Mononuclear cell (primary cell): ENCODE data around the gene CTNNA3. TPM values are rescaled to one million over a fixed set of nuclear protein-coding genes. Genes with fewer than 3 reads are reported as not detected.
"Not testable (repeated sequence)": the region's sequence is repeated elsewhere in the genome, so short reads cannot be mapped to it uniquely, and the experiment has no call there.

Experiments
- H3K27me3 ChIP-seq: 2 replicates; pipeline ENCODE4 v1.6.0; 2011; ENCODE audit warnings: low read length, control low read depth; ENCODE audit not compliant: insufficient read depth
- H3K4me1 ChIP-seq: 2 replicates; pipeline ENCODE4 v1.5.1; 2011; ENCODE audit warnings: mild to moderate bottlenecking, low read length, control low read depth; ENCODE audit not compliant: insufficient read depth
- H3K4me3 ChIP-seq: 2 replicates; pipeline ENCODE4 v1.5.1; 2011; ENCODE audit warnings: mild to moderate bottlenecking, low read length, moderate library complexity
- H3K9me3 ChIP-seq: 2 replicates; pipeline ENCODE4 v1.5.1; 2011; ENCODE audit warnings: low read depth, mild to moderate bottlenecking, control low read depth, low read length
- total RNA-seq: library from RNA; depleted of rRNA; stranded (reverse); fragments of >200 nt; gene quantifications from one replicate; pipeline ENCODE4 v1.2.3, GENCODE V29; 2012

Gene CTNNA3
- total RNA-seq, 1 donor = 0.42 TPM

DNA sequence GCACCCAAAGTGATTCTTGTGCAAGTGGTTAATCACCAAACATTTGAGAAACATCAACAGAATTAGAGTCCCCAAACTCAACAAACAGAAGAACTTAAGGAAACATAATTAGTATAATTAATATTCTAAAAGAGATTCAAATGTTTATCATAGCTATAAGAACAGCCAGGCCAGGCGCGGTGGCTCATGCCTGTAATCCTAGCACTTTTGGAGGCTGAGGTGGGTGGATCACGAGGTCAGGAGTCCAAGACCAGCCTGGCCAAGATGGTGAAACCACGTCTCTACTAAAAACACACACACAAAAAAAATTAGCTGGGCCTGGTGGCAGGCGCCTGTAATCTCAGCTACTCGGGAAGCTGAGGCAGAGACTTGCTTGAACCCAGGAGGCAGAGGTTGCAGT lies 488.1 kb downstream of the CTNNA3 start:
- not testable (repeated sequence) for H3K27me3 ChIP-seq, H3K4me3 ChIP-seq, H3K4me1 ChIP-seq, H3K9me3 ChIP-seq

DNA sequence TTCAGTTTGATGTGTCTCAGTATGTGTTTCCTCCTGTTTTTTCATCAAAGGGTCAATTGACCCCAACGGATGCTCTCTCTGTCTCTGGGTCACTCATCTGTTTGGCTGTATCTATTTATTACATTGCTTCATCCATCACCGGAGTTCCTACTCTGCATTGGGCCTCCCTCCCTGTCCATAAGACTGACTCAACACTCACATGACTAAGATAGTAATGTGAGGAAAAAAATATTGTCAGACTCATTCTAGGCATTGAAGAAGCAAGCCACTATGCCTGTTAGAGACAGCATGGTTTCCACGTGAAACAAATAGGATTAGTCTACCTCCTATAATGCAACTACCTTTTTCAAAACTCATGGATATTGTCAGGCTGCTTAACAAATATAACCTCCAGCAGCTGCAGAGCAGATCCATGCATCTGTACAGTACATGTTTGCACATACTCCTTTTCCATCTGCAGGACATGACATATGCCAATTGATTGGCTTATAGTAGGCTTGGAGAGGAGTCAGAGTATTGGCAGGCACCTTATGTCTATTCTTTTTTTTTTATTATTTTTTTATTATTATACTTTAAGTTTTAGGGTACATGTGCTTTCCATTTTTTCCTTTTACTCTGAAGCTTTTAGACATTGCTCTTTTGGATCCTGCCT lies 495.0 kb downstream of the CTNNA3 start:
- Histone ChIP-seq H3K27me3 (no peaks in the 10 kb centered on the region), H3K4me3 (no peak overlapping the region), H3K9me3 (no peaks in the 10 kb centered on the region), H3K4me1 (no peaks in the 10 kb centered on the region)

DNA sequence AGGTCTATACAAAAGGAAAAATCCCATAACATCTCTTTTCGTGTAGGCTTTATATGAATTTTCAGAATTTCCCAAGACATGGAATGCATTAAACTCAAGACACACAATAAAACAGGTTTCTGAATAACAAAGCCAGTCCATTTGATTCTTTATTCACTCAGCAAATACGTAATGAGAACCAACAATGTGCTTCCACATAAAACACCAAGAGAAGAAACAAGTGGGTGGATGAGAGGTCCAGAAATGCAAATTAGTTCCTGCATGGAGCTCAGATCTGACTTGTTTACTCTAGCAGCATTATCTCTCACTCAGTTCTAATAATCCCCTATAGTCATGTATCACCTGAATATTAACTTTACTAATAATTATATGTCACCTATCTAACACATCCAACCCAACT lies 520.6 kb downstream of the CTNNA3 start:
- H3K27me3 ChIP-seq = no peaks in the 10 kb centered on the region
- H3K4me3 ChIP-seq = no peak overlapping the region
- H3K9me3 ChIP-seq = no peaks in the 10 kb centered on the region
- no peaks in the 10 kb centered on the region for H3K4me1 ChIP-seq

DNA sequence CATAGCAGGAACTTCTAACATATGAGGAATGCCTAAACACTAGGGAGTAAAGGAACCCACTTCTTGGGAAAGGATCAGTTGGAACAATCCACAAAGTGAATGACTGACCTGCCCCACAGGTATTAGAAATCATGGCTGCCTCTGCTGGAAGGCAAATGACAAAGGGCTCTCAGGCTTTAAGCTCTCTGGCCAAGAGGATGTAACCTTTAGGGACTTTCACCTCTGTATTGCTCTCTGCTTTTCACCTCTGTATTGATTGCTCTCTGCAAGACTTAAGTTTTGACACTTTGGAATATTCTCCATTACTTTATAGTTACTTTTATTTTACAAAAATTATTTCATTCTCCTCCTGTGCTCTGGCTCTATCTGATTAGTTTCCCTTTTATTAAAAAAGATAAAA lies 522.2 kb downstream of the CTNNA3 start:
- H3K4me1 ChIP-seq = no peaks in the 10 kb centered on the region
- no peaks in the 10 kb centered on the region for H3K27me3 ChIP-seq
- no peaks in the 10 kb centered on the region for H3K9me3 ChIP-seq
- no peak overlapping the region for H3K4me3 ChIP-seq

DNA sequence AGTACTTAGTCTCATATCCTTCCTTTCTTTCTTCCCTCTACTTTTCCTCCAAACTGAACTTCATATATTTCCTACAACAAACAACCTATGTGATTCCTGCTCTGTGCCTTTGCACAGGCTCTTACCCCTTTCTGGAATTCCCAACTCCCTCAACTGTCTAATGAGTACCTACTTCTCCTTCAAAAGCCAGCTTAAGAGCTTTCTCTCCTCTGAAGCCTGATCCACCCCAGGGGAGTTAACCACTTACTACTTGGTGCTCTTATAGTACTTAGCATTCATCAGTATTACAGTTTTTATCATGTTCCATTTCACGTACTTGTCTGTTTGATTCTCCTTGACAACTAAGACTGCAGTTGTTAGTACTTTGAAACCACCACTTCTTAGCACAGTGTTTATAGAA lies 524.0 kb downstream of the CTNNA3 start:
- Histone ChIP-seq H3K4me3 (no peak overlapping the region), H3K27me3 (no peaks in the 10 kb centered on the region), H3K9me3 (no peaks in the 10 kb centered on the region), H3K4me1 (no peaks in the 10 kb centered on the region)

DNA sequence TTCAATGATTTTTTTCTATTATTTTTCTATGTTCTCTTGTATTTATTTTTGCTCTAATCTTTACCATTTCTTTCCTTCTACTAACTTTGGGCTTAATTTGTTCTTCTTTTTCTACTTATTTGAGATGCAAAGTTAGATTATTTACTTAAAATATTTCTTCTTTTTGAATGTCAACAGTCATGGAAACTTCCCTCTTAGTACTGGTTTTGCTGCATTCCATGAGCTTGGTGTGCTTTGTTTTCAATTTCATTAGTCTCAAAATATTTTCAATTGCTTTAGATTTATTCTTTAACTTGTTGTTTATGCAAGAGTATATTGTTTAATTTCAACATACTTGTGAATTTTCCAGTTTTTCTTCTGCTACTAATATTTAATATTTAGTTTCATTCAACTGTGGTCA lies 539.8 kb downstream of the CTNNA3 start:
- H3K4me1 ChIP-seq = no peaks in the 10 kb centered on the region
- no peak overlapping the region for H3K4me3 ChIP-seq
- H3K27me3 ChIP-seq = no peaks in the 10 kb centered on the region
- H3K9me3 ChIP-seq = no peaks in the 10 kb centered on the region

DNA sequence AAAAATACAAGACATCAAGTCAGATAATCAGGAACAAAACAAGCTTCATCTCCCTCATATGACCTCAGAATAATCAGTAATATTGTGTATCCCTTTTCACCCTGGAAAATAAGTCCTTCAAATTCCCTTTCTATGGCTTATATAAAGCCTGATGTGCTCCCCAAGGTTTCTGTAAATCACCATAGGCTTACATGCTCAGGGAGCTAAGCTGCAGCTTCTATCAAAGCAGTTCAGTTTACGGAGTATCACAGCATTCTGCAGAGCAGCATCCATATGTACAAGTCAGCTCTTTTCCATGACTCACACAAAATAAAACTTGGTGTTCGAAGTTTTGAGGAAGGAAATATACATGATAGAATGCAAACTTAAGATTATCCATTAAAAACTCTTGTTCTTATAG lies 544.5 kb downstream of the CTNNA3 start:
- Histone ChIP-seq H3K27me3 (no peaks in the 10 kb centered on the region), H3K4me1 (no peaks in the 10 kb centered on the region), H3K9me3 (no peaks in the 10 kb centered on the region), H3K4me3 (no peak overlapping the region)

DNA sequence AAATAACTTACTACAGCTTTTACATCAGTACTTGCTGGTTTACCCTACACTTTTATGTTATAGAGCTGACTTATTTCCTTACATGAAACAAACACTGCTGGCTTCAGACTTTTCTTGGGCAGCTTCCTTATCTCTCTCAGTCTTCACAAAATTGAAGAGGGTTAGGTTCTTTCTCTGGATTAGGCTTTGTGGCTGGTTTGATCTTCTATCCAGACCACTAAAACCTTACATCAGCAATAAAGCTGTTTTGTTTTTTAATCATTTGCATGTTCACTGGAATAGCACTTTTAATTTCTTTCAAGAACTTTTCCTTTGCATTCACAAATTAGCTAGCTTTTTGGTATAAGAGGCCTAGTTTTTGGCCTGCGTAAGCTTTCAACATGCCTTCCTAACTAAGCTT lies 551.5 kb downstream of the CTNNA3 start:
- Histone ChIP-seq H3K27me3 (no peaks in the 10 kb centered on the region), H3K9me3 (no peaks in the 10 kb centered on the region), H3K4me1 (no peaks in the 10 kb centered on the region), H3K4me3 (no peak overlapping the region)

DNA sequence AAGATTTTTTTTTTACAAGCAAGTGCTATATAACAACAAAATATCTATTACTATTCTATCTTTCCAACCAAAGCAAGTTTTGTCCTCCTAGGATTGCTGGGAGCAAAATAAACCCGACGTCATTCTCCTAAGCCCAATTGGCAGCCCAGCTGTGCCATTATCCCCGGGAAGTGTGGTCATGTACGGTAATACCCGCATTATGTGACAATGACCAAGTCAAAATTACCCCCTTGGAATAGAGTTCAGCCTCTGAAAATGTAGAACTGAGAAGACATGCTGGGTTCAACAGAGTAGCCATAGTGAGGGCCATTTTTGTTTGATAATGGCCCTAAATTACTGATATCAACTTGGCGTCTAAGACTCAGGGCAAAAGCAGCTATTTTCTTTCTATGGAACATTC lies 554.7 kb downstream of the CTNNA3 start:
- no peaks in the 10 kb centered on the region for H3K27me3 ChIP-seq
- H3K4me3 ChIP-seq = no peak overlapping the region
- H3K9me3 ChIP-seq = no peaks in the 10 kb centered on the region
- H3K4me1 ChIP-seq = no peaks in the 10 kb centered on the region

DNA sequence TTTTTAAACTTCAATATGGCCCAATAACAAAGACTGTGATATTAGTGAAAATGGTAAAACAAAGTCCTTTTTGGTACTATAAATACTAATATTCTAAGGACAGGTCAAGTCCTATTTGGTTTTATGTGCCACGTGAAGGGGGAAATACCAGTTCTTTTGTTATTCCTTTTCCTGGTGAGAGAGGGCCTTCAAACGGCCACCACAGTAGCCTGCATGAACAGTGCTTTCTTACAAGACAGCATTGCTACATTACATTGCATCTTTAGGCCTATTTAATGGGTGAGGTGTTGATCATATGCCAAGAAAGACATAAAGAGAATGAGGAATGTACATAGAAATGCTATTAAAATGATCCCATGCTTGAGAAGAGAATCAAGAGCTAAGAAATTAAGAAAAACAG lies 555.4 kb downstream of the CTNNA3 start:
- H3K4me1 ChIP-seq = no peaks in the 10 kb centered on the region
- H3K4me3 ChIP-seq = no peak overlapping the region
- H3K27me3 ChIP-seq = no peaks in the 10 kb centered on the region
- H3K9me3 ChIP-seq = no peaks in the 10 kb centered on the region

DNA sequence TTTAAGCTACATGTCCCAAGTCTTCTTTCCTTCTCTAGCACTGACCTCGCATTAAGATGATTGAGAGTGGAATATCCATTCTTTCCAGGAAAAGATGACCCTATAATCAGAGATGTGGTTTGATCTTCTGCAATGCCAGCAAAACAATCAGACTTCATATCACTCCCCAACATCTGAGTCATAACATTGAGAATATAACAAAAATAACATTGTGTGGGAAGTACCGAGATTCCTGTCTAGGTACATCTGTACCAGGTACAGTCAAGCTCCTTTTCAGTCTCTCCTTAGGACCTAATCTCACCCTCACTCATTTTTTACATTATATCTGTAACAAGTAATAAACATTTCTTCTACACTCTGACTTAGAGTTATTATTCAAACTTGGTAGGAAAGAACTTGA lies 568.6 kb downstream of the CTNNA3 start:
- no peaks in the 10 kb centered on the region for H3K9me3 ChIP-seq
- H3K4me1 ChIP-seq = no peaks in the 10 kb centered on the region
- H3K4me3 ChIP-seq = no peak overlapping the region
- no peaks in the 10 kb centered on the region for H3K27me3 ChIP-seq

DNA sequence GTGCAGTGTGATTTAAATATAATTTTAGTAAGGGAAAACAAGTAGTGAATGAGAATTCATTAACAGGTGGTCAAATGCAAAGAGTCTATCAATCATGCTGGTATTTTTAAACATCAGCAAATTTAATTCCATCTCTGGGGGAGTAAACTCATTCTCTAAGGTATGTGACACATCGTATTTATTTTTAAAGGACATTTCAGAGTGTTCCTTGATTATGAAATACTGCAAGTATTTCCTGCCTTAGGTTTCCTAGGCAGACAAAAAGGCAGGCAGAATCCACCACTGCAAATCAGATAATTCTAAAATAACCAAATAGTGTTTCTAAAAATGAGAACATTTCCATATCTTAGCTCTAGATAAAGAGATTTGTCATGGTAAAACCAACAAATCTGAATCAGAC lies 576.3 kb downstream of the CTNNA3 start:
- Histone ChIP-seq H3K9me3 (no peaks in the 10 kb centered on the region), H3K27me3 (no peaks in the 10 kb centered on the region), H3K4me3 (no peak overlapping the region), H3K4me1 (no peaks in the 10 kb centered on the region)

DNA sequence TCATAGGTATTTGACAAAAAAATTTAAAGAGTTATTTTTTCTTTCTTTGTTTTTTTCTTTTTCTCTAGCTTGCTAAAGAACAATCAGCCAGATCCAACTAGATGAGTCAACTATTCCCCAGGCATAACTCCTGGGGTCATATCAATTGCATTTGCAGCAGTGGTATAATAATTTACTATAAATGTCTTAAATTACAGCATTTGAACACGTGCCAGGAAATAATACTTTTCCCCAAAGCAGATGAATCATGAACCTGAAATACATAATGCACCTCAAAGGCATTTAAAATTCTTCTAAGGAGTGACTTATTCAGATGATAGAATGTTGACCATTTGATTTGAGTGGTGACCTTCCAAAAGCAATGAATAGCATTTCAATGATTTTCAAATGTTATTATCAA lies 580.0 kb downstream of the CTNNA3 start:
- Histone ChIP-seq H3K27me3 (no peaks in the 10 kb centered on the region), H3K4me3 (no peak overlapping the region), H3K9me3 (no peaks in the 10 kb centered on the region), H3K4me1 (no peaks in the 10 kb centered on the region)

DNA sequence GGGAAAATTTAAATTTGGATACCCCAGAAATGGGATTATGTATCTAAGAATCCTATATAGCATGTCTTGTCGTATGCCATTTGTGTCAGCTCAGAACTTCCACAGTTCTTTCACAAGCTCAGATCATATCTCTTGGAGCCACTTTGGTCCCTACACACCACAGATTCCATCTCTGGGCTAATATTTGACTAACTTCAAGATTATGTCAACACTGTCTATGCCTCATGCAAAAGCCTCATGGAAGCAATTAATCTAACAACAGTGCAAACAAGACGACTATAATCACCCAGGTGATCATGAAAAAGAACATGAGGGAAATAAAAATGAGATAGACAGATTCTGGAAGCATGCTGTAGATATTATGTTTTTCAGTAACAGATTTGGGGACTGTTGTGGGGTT lies 581.0 kb downstream of the CTNNA3 start:
- no peaks in the 10 kb centered on the region for H3K4me1 ChIP-seq

DNA sequence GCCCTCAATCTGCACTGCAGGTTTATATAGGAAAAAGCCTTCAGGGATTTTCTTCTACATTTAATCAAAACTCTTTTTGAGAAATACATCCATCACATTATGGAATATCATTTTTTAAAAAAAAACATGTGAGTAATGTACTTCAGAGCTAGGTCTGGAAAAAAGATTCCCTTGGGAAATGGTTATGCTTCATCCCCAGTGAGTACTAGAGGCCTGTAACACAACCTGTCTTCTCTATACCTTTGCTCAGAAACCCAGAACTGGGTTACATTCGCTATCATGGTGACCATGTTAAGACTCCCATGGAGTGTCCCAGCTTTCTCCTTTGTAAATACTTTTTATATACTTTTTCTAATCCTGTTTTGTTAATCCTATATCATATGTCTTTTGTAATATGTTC lies 583.2 kb downstream of the CTNNA3 start:
- Histone ChIP-seq H3K4me1 (no peaks in the 10 kb centered on the region), H3K4me3 (no peak overlapping the region), H3K27me3 (no peaks in the 10 kb centered on the region), H3K9me3 (no peaks in the 10 kb centered on the region)

More for the DNA sequence above, 581.0 kb downstream of the CTNNA3 start:
- H3K27me3 ChIP-seq = no peaks in the 10 kb centered on the region
- no peak overlapping the region for H3K4me3 ChIP-seq
- no peaks in the 10 kb centered on the region for H3K9me3 ChIP-seq

DNA sequence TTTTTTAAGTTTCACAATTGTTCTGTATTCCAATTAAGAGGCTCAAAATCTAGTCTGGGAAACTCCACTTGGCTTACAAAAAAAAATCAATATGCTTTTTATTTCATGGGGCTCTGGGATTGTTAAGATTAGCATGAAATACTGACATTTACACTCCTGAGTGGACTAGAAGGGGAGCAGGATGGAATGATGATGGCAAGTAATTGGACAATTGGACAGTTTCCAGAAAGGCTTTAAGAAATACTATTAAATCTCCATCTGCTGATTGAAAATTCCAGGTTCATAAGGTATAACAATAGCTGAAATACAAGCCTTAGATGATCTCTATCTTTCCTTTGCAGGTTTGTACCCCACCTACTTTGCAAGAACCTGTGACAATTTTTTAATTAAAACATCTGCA lies 585.7 kb downstream of the CTNNA3 start:
- no peaks in the 10 kb centered on the region for H3K27me3 ChIP-seq
- no peak overlapping the region for H3K4me3 ChIP-seq
- no peaks in the 10 kb centered on the region for H3K4me1 ChIP-seq
- no peaks in the 10 kb centered on the region for H3K9me3 ChIP-seq
